K562 (cell line): ENCODE measurements around the gene PHF1. TPM values are rescaled to one million over a fixed set of nuclear protein-coding genes. Genes with fewer than 3 reads are reported as not detected.

Experiments
- BCLAF1 ChIP-seq, 2 experiments: fragments of 450-650 bp in 1 of 2; IDR thresholded peaks; 2 replicates each; pipeline ENCODE4 v1.6.1; 2011 to 2017; ENCODE audit warnings: low read depth in 2 of 2, antibody characterized with exemption in 1 of 2, borderline replicate concordance in 1 of 2, low read length in 1 of 2, mild to moderate bottlenecking in 1 of 2, mixed read lengths in 1 of 2; ENCODE audit not compliant: control insufficient read depth in 1 of 2
- BRF2 ChIP-seq: IDR thresholded peaks from 3 replicates; pipeline ENCODE4 v1.6.1; 2011; ENCODE audit warnings: borderline replicate concordance, mild to moderate bottlenecking; ENCODE audit not compliant: insufficient read length, insufficient read depth
- CXXC5 ChIP-seq: fragments of 250-450 bp; sonication (Bioruptor Pico); IDR thresholded peaks from 2 replicates; pipeline ENCODE4 v1.8.0; 2022; ENCODE audit warnings: inconsistent platforms, mild to moderate bottlenecking, moderate library complexity
- ETV5 ChIP-seq: sonication (generic); formaldehyde crosslinking; IDR thresholded peaks from 2 replicates; pipeline ENCODE4 v1.4.0; 2020; ENCODE audit warnings: low read depth, mild to moderate bottlenecking, missing genetic modification reagents
- GTF2A2 ChIP-seq: IDR thresholded peaks from 2 replicates; pipeline ENCODE4 v1.6.1; 2016; ENCODE audit warnings: mild to moderate bottlenecking, missing genetic modification characterization, missing compliant biosample characterization
- MAFG ChIP-seq: fragments of 450-650 bp; conservative IDR thresholded peaks from 2 replicates; pipeline ENCODE4 v1.6.1; 2016; ENCODE audit warnings: missing genetic modification characterization, missing compliant biosample characterization
- MTA1 ChIP-seq: fragments of 450-650 bp; IDR thresholded peaks from 2 replicates; pipeline ENCODE4 v1.6.1; 2017; ENCODE audit warnings: borderline replicate concordance
- NFE2 ChIP-seq: IDR thresholded peaks from 2 replicates; pipeline ENCODE4 v1.6.1; 2014; ENCODE audit warnings: antibody characterized with exemption, low read depth
- POLR2B ChIP-seq: fragments of 450-650 bp; IDR thresholded peaks from 2 replicates; pipeline ENCODE4 v1.6.1; 2018; ENCODE audit warnings: low read depth; ENCODE audit not compliant: partially characterized antibody
- RHOXF2B ChIP-seq: fragments of 250-450 bp; sonication (Bioruptor Pico); conservative IDR thresholded peaks from 2 replicates; pipeline ENCODE4 v1.5.1; 2021
- SIRT6 ChIP-seq: IDR thresholded peaks from one replicate; pipeline ENCODE4 v1.6.1; 2012; ENCODE audit warnings: low read depth, mild to moderate bottlenecking, control low read depth, inconsistent platforms, low read length, moderate library complexity
- TCF7 ChIP-seq: sonication (generic); IDR thresholded peaks from 2 replicates; pipeline ENCODE4 v1.6.1; 2016; ENCODE audit warnings: antibody characterized with exemption, borderline replicate concordance
- ZNF146 ChIP-seq: IDR thresholded peaks from one replicate; pipeline ENCODE4 v1.6.1; 2018; ENCODE audit warnings: missing compliant biosample characterization; ENCODE audit not compliant: unreplicated experiment
- ZNF561 ChIP-seq: fragments of 450-650 bp; formaldehyde crosslinking; conservative IDR thresholded peaks from 2 replicates; pipeline ENCODE4 v1.4.0; 2020; ENCODE audit warnings: mild to moderate bottlenecking, moderate library complexity
- polyA plus RNA-seq, 8 experiments: library from polyadenylated mRNA; depleted of rRNA in 4 of 8; stranded (reverse) in 5 of 8; unstranded in 3 of 8; fragments of >200 nt; fragmentation: Nextera tagmentation in 2 of 8; fragmentation: Illumina TruSeq in 1 of 8; extraction: Ambion mirVana in 2 of 8; extraction: Trizol in 1 of 8; gene quantifications; 2 replicates each; pipeline versions ENCODE4 v1.2.1 to v1.2.3, GENCODE V29; 2011 to 2014; ENCODE audit warnings: inconsistent platforms in 1 of 8, missing spikeins in 1 of 8
- total RNA-seq, 7 experiments: library from RNA; depleted of rRNA in 6 of 7; stranded (reverse); fragments of >200 nt in 6 of 7; fragmentation: Illumina TruSeq in 2 of 7; extraction: Trizol in 2 of 7; gene quantifications; 2 replicates each; pipeline versions ENCODE4 v1.2.1 to v1.2.3, GENCODE V29; 2011 to 2021; ENCODE audit warnings: low replicate concordance in 1 of 7
- TF ChIP-seq, protein P1 (sequence below): IDR thresholded peaks from 3 replicates; pipeline ENCODE4 v1.6.1; 2011; ENCODE audit warnings: borderline replicate concordance, mild to moderate bottlenecking, moderate library complexity; ENCODE audit not compliant: insufficient read length; ENCODE audit errors: extremely low read depth
- TF ChIP-seq, protein P2 (sequence below): fragments of 450-650 bp; IDR thresholded peaks from 2 replicates; pipeline ENCODE4 v1.6.1; 2017; ENCODE audit warnings: antibody characterized with exemption

PHF1 gene
- total and polyA plus RNA-seq, 9 of the 15 experiments (the other 6 are each of a cell fraction or from before 2014, with no cell fraction given) = 3.7 to 64.2 (median 33.7) TPM

GRCh38 chr6:33430991-33431879 is 20.4 kb downstream of the PHF1 start (continued):
- TF ChIP-seq, protein P1, sequence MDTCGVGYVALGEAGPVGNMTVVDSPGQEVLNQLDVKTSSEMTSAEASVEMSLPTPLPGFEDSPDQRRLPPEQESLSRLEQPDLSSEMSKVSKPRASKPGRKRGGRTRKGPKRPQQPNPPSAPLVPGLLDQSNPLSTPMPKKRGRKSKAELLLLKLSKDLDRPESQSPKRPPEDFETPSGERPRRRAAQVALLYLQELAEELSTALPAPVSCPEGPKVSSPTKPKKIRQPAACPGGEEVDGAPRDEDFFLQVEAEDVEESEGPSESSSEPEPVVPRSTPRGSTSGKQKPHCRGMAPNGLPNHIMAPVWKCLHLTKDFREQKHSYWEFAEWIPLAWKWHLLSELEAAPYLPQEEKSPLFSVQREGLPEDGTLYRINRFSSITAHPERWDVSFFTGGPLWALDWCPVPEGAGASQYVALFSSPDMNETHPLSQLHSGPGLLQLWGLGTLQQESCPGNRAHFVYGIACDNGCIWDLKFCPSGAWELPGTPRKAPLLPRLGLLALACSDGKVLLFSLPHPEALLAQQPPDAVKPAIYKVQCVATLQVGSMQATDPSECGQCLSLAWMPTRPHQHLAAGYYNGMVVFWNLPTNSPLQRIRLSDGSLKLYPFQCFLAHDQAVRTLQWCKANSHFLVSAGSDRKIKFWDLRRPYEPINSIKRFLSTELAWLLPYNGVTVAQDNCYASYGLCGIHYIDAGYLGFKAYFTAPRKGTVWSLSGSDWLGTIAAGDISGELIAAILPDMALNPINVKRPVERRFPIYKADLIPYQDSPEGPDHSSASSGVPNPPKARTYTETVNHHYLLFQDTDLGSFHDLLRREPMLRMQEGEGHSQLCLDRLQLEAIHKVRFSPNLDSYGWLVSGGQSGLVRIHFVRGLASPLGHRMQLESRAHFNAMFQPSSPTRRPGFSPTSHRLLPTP = no peak
- TF ChIP-seq SIRT6 = no peak
- TF ChIP-seq TCF7 = no peak
- no peak for TF ChIP-seq BRF2
- TF ChIP-seq MTA1 = no peak
- TF ChIP-seq BCLAF1 (IDR thresholded peaks at IDR 0.05; ENCODE audit: borderline replicate concordance in 1 of 2, control insufficient read depth in 1 of 2, low read depth in 2 of 2, low read length in 1 of 2) = no peak
- TF ChIP-seq RHOXF2B (CRISPR knock-in tag) = no peak
- TF ChIP-seq, protein P2, sequence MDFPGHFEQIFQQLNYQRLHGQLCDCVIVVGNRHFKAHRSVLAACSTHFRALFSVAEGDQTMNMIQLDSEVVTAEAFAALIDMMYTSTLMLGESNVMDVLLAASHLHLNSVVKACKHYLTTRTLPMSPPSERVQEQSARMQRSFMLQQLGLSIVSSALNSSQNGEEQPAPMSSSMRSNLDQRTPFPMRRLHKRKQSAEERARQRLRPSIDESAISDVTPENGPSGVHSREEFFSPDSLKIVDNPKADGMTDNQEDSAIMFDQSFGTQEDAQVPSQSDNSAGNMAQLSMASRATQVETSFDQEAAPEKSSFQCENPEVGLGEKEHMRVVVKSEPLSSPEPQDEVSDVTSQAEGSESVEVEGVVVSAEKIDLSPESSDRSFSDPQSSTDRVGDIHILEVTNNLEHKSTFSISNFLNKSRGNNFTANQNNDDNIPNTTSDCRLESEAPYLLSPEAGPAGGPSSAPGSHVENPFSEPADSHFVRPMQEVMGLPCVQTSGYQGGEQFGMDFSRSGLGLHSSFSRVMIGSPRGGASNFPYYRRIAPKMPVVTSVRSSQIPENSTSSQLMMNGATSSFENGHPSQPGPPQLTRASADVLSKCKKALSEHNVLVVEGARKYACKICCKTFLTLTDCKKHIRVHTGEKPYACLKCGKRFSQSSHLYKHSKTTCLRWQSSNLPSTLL = no peak
- TF ChIP-seq NFE2 = no peak
- TF ChIP-seq GTF2A2 (tag) = no peak
- no peak for TF ChIP-seq POLR2B
- TF ChIP-seq ZNF146 (CRISPR knock-in tag) = no peak
- TF ChIP-seq ETV5 = peak; percentile 94
- TF ChIP-seq MAFG (tag) = no peak
- TF ChIP-seq CXXC5 = no peak
- no peak for TF ChIP-seq ZNF561 (CRISPR knock-in tag)
